HL-60/S4 treated with phorbol 12-myristate 13-acetate at 8.2 ng/mL for 4 days and 3 days (cell line): ENCODE results near the gene NPRL2.
"Not testable (repeated sequence)": the region's sequence is repeated elsewhere in the genome, so short reads cannot be mapped to it uniquely, and the experiment has no call there.

Experiments used
- in situ Hi-C: fragments of 300-500 bp; cut with MboI; formaldehyde crosslinking; loops from 2 replicates; pipeline ENCODE4 v1.15.0; 2022; ENCODE audit warnings: low sequenced_read_pairs

NPRL2 gene

GRCh38 chr3:50314816-50315215 is 35.8 kb downstream of the NPRL2 start:
- in situ Hi-C loops, result no loop called here

- in situ Hi-C loops, result no loop called here
These were observed 36.2 kb downstream of the NPRL2 start for GRCh38 chr3:50314342-50314741.

- in situ Hi-C loops, result not testable (repeated sequence)
These were observed 38.5 kb downstream of the NPRL2 start for GRCh38 chr3:50312041-50312440.

DNA sequence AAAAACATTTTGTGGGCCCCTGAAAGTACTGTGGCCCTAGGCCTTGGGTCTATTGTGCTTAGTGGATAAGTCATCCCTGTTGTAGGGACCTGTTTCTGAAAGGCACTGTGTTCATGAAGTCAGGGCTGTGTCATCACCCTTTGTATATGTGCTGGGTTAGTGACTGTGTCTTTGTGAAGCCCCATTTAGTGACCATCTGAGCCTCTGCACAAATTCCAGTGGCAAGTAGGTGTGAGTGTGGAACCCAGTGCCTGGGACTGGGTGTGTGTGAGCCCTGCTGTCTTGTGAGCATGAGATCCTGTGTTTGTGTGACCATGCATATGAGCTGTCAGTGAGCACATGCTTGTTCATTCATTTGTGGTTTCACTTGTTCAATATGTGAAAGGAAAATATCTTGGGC is 46.0 kb downstream of the NPRL2 start:
- in situ Hi-C loops, result no loop called here

- in situ Hi-C loops, result no loop called here
These were observed 47.4 kb downstream of the NPRL2 start, which contains the start of gene HYAL1 for GRCh38 chr3:50303013-50303815. HYAL1 (minus strand) TSS chr3:50303574; CDS start chr3:50302956, 618 bp downstream.

GRCh38 chr3:50302095-50303012 is 48.2 kb downstream of the NPRL2 start:
- in situ Hi-C loops, result no loop called here

GRCh38 chr3:50300681-50301254 is 49.8 kb downstream of the NPRL2 start:
- in situ Hi-C loops, result no loop called here

- in situ Hi-C loops, result no loop called here
These were observed 50.5 kb downstream of the NPRL2 start for GRCh38 chr3:50299929-50300680.

DNA sequence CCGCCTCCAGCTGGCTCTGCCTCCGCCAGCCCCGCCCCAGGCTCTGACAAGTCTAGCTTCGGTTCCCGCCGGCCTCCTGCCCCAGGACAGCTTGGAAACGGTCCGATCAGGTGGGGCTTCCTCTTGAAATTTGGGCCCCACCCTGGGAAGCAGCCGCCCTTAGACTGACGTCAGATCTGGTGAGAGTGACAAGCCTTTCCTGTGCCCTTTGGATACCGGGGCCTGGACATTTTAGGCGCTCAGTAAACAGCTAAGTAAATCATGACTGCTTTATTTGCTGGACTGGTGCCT is 51.0 kb downstream of the NPRL2 start:
- in situ Hi-C loops, result no loop called here

DNA sequence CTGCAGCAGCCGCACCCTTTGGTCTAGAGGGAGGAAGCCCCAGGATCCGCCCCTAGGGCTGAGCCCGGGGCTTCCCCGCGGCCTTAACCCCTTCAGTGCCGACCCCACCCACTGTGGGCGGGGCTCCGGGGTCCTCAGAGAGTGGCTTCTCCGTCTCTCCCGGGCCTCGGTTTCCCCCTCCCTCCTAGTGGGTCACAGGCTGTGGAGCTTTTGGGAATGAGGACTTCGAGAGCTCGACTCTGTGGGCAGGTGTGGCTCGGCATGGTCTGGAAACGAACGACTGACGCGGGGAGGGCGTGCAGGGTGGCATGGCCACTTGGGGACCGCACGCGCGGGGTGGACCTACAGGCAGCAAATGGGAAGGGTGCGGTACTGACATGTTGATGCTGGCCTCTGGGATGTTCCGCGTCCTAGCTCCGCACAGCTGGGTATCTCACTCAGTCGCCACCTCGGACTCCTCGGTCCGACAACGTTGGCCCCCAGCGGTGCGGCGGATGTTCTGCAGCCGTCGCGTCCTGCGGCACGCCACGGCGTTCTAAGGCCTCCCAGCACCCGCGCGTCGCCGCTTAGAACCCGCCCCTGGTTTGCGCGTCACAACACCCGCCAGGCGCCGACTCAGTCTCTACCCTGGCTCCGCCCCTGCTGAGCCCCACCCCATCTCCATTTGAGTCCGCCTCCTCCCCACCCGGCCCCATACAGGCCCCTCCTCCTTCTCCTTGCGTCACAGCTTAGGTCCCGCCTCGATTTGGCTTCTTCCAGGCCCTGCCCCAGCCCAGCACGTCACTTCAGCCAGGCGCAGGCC is 51.5 kb downstream of the NPRL2 start, which contains the start of the genes HYAL3 and NAA80:
HYAL3 (minus strand) TSS at position 570 of the 802 bp plus-strand sequence. CDS start 3,803 bp downstream, outside the sequence.
NAA80 (minus strand) TSS at position 570 of the 802 bp plus-strand sequence. CDS start 1,942 bp downstream, outside the sequence.
- in situ Hi-C loops, result no loop called here

- in situ Hi-C loops, result no loop called here
These were observed 52.5 kb downstream of the NPRL2 start for GRCh38 chr3:50297896-50298725.

DNA sequence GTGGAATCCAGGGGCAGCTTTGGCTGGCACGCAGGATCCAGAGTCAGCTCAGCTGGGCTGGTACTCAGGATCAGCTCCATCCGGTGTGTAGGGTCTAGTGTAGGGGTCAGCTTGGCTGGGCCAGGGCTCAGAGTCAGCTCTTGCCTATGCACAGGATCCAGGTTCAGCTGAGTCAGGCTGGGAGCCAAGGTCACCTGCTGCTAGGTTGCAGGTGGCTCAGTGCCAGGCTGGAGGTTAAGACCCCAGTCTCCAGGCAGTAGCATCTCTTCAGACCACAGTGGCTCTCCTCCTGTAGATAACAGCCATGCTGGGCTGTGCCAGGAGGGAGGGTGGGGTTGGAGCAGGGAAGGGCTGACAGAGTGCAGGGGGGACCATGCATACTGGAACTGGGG is 53.2 kb downstream of the NPRL2 start:
- in situ Hi-C loops, result no loop called here
